Fibroblast of the aortic adventitia (primary cell): ENCODE data around the gene G6PC2. TPM values are rescaled to one million over a fixed set of nuclear protein-coding genes. Genes with fewer than 3 reads are reported as not detected.
A peak's percentile ranks its signal among the peaks of the same experiment; 100 is the strongest.

Experiments used
- DNase-seq: peaks from one replicate; pipeline ENCODE4 v3.0.0-alpha.2; 2010; ENCODE audit warnings: low read depth
- H3K4me3 ChIP-seq: 2 replicates; pipeline ENCODE4 v1.5.1; 2011; ENCODE audit warnings: low read depth, mild to moderate bottlenecking, control low read depth, low read length, moderate library complexity
- total RNA-seq: library from RNA; depleted of rRNA; stranded (reverse); fragments of >200 nt; gene quantifications from 2 replicates; pipeline ENCODE4 v1.2.3, GENCODE V29; 2012; ENCODE audit warnings: low replicate concordance
- TF ChIP-seq, protein P1 (sequence below): IDR thresholded peaks from 2 replicates; pipeline ENCODE4 v1.5.1; 2011; ENCODE audit warnings: mild to moderate bottlenecking, low read length, control low read depth, inconsistent platforms; ENCODE audit not compliant: insufficient read depth

G6PC2 gene
- total RNA-seq, 1 donor, result not detected

DNA sequence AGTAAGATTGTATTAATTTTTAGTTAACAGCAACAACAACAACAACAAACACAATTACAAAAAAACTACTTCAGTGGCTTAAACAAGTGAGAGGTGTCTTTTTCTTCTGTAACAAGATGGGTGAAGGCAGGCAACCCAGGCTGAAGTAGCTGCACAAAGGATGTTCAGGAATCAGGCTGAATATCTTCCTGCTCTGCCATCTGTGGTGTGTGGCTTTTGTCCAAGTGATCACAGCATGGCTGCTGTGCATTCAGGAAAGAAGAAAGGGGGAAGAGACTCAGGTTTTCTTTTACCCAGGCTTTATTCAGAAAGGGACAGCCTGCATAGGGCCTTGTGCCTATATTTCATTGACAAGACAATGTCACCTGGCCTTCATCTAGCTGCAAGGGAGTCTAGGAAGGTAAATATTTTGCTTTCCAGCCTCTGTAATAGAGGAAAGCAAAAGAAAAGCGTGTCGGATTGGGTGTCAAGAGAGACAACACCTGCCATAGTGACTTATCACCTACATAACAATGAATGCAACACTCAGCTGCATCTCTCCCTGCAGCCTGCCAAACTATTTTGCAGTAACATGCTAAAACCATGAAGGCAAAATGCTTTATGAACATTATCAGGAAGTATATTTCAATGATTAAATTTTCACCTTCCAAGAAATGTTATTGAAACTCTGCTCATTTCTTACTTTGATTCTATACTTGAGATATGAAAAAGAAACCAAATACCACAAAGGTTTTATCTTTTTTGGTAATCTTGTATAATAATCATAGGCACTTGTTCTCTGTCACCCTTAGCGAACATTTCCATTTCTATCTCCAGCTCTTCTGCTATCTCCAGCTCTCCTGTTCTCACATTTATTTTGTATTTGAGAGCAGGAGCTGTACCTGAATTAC is 14.6 kb downstream of the G6PC2 start:
- TF ChIP-seq, protein P1, sequence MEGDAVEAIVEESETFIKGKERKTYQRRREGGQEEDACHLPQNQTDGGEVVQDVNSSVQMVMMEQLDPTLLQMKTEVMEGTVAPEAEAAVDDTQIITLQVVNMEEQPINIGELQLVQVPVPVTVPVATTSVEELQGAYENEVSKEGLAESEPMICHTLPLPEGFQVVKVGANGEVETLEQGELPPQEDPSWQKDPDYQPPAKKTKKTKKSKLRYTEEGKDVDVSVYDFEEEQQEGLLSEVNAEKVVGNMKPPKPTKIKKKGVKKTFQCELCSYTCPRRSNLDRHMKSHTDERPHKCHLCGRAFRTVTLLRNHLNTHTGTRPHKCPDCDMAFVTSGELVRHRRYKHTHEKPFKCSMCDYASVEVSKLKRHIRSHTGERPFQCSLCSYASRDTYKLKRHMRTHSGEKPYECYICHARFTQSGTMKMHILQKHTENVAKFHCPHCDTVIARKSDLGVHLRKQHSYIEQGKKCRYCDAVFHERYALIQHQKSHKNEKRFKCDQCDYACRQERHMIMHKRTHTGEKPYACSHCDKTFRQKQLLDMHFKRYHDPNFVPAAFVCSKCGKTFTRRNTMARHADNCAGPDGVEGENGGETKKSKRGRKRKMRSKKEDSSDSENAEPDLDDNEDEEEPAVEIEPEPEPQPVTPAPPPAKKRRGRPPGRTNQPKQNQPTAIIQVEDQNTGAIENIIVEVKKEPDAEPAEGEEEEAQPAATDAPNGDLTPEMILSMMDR, result no peak
- no peak for DNase-seq
- no peak overlapping the region for H3K4me3 ChIP-seq

- TF ChIP-seq, protein P1, result no peak
- DNase-seq, result no peak
- no peak overlapping the region for H3K4me3 ChIP-seq
These were observed 15.2 kb downstream of the G6PC2 start for GRCh38 chr2:168916331-168916675.

- no peak overlapping the region for H3K4me3 ChIP-seq
- peak; percentile 63 for DNase-seq
- TF ChIP-seq, protein P1, result peak; percentile 46
These were observed 19.5 kb downstream of the G6PC2 start for GRCh38 chr2:168920504-168921157.

- DNase-seq, result peak; percentile 38
- no peak overlapping the region for H3K4me3 ChIP-seq
- TF ChIP-seq, protein P1, result no peak
These were observed 25.7 kb downstream of the G6PC2 start for GRCh38 chr2:168926621-168927386.

DNA sequence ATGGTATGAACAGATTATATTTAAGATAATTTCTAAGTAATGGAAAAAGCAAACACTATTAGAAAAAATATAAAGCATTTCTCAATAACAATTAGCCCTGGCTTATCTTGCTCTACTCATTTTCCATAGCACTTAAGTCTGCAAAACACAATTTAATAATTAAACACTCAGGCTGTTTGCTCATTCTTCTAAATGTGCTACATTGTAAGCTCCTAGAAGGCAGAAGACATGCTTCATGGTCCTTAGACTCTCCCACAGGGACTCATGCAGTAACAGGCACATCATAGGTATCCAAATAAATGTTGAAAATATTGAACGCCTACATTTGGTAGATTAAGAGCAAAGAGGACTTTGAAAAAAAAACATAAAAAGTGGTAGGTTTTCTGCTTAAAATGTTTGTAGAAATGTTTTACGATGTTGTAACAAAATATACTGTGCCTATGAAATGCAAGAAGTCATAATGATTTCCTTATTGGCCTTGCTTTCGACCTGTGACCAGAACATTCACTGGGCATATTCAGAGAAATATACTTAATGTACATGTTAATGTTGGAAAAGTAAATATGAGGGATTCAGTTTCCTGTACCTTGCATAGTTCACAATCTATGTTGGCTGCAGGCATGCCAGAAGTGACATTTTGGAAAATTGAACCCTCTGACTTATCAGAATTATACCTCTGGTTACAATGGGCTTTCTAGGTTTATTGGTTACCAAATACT is 27.2 kb downstream of the G6PC2 start:
- TF ChIP-seq, protein P1, result no peak
- no peak overlapping the region for H3K4me3 ChIP-seq
- DNase-seq, result no peak

DNA sequence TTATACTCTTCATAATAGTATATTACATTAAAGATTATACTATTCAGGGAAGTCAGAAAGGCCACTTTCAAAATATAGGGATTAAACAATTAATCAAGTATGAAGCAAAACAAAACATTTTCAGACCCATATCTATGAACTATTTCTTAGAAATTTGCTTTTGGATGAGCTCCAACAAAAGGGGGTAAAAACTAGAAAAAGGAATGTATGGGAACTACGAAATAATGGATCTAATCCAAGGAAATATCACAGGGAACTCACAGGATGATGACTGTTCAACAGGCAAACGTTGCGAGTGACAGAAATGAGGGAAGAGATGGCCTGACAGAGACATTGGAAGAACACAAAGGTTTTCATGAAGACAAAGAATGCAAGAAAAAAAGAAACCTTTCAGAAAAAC is 27.9 kb downstream of the G6PC2 start:
- TF ChIP-seq, protein P1, result no peak

More for the DNA sequence above, 27.9 kb downstream of the G6PC2 start:
- DNase-seq, result no peak
- no peak overlapping the region for H3K4me3 ChIP-seq
